GM12892 (cell line): ENCODE data around the gene COX18.

ENCODE experiments used
- POLR2A ChIP-seq: IDR thresholded peaks from 2 replicates; pipeline ENCODE4 v1.6.1; 2011; ENCODE audit warnings: low read depth, low read length, control low read depth
- POLR2AphosphoS5 ChIP-seq: IDR thresholded peaks from 2 replicates; pipeline ENCODE4 v1.6.1; 2011; ENCODE audit warnings: low read depth, low read length, control low read depth
- TAF1 ChIP-seq: IDR thresholded peaks from 2 replicates; pipeline ENCODE4 v1.6.1; 2011; ENCODE audit warnings: low read depth, mild to moderate bottlenecking, control low read depth, low read length, borderline replicate concordance

DNA sequence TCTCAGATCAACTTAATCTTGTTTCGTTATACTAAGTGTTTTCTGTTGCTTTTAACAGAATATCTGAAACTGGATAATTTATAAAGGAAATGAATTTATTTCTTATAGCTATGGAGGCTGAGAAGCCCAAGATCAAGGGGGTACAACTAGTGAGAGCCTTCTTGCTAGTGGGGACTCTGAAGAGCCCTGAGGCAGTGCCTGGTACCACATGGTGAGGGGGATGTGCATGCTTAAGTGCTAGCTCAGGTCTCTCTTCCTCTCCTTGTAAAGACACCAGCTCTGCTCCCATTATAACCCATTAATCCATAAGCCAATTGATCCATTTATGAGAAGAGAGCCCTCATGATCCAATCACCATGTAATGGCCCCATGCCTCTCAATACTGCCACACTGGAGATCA, 17.9 kb downstream of the COX18 start:
- TF ChIP-seq POLR2AphosphoS5 (no peak), POLR2A (no peak), TAF1 (no peak)
